ENCODE data around the gene SDK1.

DNA sequence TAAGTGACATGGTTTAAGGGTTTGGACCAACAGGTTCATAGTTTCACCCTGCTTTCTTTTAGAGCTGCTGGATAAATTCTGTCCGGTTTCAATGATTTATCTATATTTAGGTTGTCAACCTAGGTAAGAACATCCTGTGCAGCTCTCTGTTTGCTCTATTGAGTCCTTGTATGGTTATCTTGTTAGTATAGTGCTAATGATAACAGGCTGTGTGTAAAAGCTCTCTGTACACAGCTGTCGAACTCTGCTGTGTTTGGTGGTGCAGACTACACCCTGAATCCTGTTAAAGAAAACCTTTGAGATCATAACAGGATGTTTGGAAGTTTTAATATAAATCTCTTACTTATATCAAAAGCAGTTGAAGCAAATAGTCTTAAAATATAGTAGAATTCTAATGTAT lies 219.2 kb downstream of the SDK1 start:
- TF ChIP-seq ARNT (IDR thresholded peaks at IDR 0.05) (no peak), ZNF384 (IDR thresholded peaks at IDR 0.05) (no peak), SP1 (IDR thresholded peaks at IDR 0.05) (no peak)
